Hepatocyte (in vitro differentiated cells): ENCODE measurements around the gene SPTSSA. TPM values are rescaled to one million over a fixed set of nuclear protein-coding genes. Genes with fewer than 3 reads are reported as not detected.

Source experiments
- DNase-seq: peaks from one replicate; pipeline ENCODE4 v3.0.0-alpha.2; 2016; ENCODE audit warnings: low spot score
- H2AFZ ChIP-seq: fragments of 200-600 bp; sonication (generic); 2 replicates; pipeline ENCODE4 v1.6.0; 2016; ENCODE audit warnings: antibody characterized with exemption, mild to moderate bottlenecking
- H3K27ac ChIP-seq: fragments of 200-600 bp; sonication (generic); 2 replicates; pipeline ENCODE4 v1.5.1; 2016; ENCODE audit warnings: mild to moderate bottlenecking
- H3K27me3 ChIP-seq: fragments of 200-600 bp; sonication (generic); 2 replicates; pipeline ENCODE4 v1.6.1; 2016
- H3K36me3 ChIP-seq: fragments of 200-600 bp; sonication (generic); replicated peaks from 2 replicates; pipeline ENCODE4 v1.5.1; 2016; ENCODE audit warnings: low read depth; ENCODE audit not compliant: insufficient read depth
- H3K4me1 ChIP-seq: fragments of 200-600 bp; sonication (generic); 2 replicates; pipeline ENCODE4 v1.5.1; 2016; ENCODE audit warnings: mild to moderate bottlenecking, moderate library complexity; ENCODE audit not compliant: insufficient read depth
- H3K4me2 ChIP-seq: fragments of 200-600 bp; sonication (generic); 2 replicates; pipeline ENCODE4 v1.6.0; 2016
- H3K4me3 ChIP-seq: fragments of 200-600 bp; sonication (generic); 2 replicates; pipeline ENCODE4 v1.5.1; 2016; ENCODE audit warnings: mild to moderate bottlenecking
- H3K79me2 ChIP-seq: fragments of 200-600 bp; sonication (generic); 2 replicates; pipeline ENCODE4 v1.6.0; 2017; ENCODE audit warnings: mild to moderate bottlenecking
- H3K9me2 ChIP-seq: fragments of 200-600 bp; sonication (generic); replicated peaks from 2 replicates; pipeline ENCODE4 v1.6.0; 2017; ENCODE audit warnings: mild to moderate bottlenecking; ENCODE audit not compliant: insufficient read depth
- H3K9me3 ChIP-seq: fragments of 200-600 bp; sonication (generic); 2 replicates; pipeline ENCODE4 v1.5.1; 2016; ENCODE audit warnings: low read depth, mild to moderate bottlenecking
- H4K20me1 ChIP-seq: fragments of 200-600 bp; sonication (generic); 2 replicates; pipeline ENCODE4 v1.6.0; 2016; ENCODE audit warnings: mild to moderate bottlenecking; ENCODE audit not compliant: insufficient read depth, poor library complexity, severe bottlenecking
- EZH2 ChIP-seq: fragments of 200-600 bp; sonication (generic); IDR thresholded peaks from 2 replicates; pipeline ENCODE4 v1.6.1; 2016; ENCODE audit warnings: antibody characterized with exemption, mild to moderate bottlenecking, borderline replicate concordance
- EZH2phosphoT487 ChIP-seq: fragments of 200-600 bp; sonication (generic); IDR thresholded peaks from one replicate; pipeline ENCODE4 v1.6.1; 2018; ENCODE audit warnings: antibody characterized with exemption, mild to moderate bottlenecking, low read depth, moderate library complexity; ENCODE audit not compliant: unreplicated experiment, severe bottlenecking
- WGBS: methylation state at CpG from one replicate; pipeline ENCODE4 v1.1.6; 2016; ENCODE audit warnings: low lambda C conversion rate; ENCODE audit errors: missing lambda C conversion rate; 5-methylcytosine and 5-hydroxymethylcytosine counted together
- polyA plus RNA-seq: library from polyadenylated mRNA; unstranded; fragments of >200 nt; fragmentation: Nextera tagmentation; extraction: Ambion mirVana; gene quantifications from 2 replicates; pipeline ENCODE4 v1.2.1, GENCODE V29; 2016
- total RNA-seq: library from RNA; depleted of rRNA; stranded (reverse); fragments of >200 nt; gene quantifications from 2 replicates; pipeline ENCODE4 v1.2.3, GENCODE V29; 2014
- TF ChIP-seq, protein P1 (sequence below): fragments of 200-600 bp; sonication (generic); IDR thresholded peaks from 2 replicates; pipeline ENCODE4 v1.5.1; 2016; ENCODE audit warnings: antibody characterized with exemption, mild to moderate bottlenecking; ENCODE audit not compliant: poor library complexity

The SPTSSA gene
- total and polyA plus RNA-seq, 2 experiments from 2014 or later = 33.4 to 42.8 TPM

DNA sequence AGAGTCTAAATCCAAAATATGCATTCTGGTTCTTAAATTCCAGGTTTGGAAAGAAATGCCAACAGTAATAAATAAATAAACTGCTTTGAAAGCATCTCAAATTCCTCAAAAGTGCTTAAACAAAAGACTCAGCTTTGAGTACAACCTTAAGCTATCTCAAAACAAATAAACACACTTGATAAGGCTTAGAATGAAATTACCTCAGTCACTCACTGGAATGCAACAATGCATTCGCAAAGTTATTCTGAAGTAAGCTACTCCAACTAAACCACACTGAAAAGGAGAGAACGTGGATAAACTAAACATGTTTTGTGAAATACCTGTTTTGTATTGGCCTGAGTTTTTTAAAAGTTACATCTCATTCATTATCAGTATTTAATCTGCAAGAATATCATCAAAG, 1.2 kb downstream of the SPTSSA start:
- TF ChIP-seq EZH2 (no peak), EZH2phosphoT487 (no peak)
- TF ChIP-seq, protein P1, sequence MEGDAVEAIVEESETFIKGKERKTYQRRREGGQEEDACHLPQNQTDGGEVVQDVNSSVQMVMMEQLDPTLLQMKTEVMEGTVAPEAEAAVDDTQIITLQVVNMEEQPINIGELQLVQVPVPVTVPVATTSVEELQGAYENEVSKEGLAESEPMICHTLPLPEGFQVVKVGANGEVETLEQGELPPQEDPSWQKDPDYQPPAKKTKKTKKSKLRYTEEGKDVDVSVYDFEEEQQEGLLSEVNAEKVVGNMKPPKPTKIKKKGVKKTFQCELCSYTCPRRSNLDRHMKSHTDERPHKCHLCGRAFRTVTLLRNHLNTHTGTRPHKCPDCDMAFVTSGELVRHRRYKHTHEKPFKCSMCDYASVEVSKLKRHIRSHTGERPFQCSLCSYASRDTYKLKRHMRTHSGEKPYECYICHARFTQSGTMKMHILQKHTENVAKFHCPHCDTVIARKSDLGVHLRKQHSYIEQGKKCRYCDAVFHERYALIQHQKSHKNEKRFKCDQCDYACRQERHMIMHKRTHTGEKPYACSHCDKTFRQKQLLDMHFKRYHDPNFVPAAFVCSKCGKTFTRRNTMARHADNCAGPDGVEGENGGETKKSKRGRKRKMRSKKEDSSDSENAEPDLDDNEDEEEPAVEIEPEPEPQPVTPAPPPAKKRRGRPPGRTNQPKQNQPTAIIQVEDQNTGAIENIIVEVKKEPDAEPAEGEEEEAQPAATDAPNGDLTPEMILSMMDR = no peak
- no peak for DNase-seq

DNA sequence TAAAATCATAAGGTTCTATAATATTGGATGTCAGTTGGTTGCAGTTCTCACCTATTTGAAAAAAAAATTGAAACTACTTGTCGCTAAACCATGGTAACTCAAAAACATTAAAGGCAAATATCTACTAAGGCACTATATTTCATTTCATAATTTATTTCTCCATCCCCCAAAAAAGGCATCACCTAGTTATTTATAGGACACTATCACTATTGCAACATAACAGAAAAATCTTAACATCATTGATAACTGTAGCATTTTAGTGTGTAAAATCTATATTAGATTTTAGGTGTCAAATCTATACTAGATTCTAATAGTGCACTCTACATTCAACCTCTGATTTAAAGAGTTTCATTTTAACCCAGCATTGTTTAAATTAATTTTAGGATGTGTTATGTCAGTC, 1.7 kb downstream of the SPTSSA start:
- H3K9me2 ChIP-seq = no peaks in the 10 kb centered on the region
- H3K4me1 ChIP-seq = peaks cover 17% of the 10 kb centered on the region
- no peak overlapping the region for H2AFZ ChIP-seq
- H3K27ac ChIP-seq = peak overlapping the region; percentile 98
- H3K27me3 ChIP-seq = no peaks in the 10 kb centered on the region
- H3K79me2 ChIP-seq = peaks cover 57% of the 10 kb centered on the region
- DNase-seq = no peak
- peaks cover 25% of the 10 kb centered on the region for H4K20me1 ChIP-seq
- H3K4me2 ChIP-seq = peak overlapping the region; percentile 84
- peak overlapping the region; percentile 35 for H3K4me3 ChIP-seq
- H3K9me3 ChIP-seq = no peaks in the 10 kb centered on the region
- WGBS = 88% methylated on average over 1 of the region's 1 CpG
- H3K36me3 ChIP-seq = no peaks in the 10 kb centered on the region
- TF ChIP-seq EZH2 (no peak), EZH2phosphoT487 (no peak)
- TF ChIP-seq, protein P1 = no peak

More for the DNA sequence above, 1.2 kb downstream of the SPTSSA start:
- Histone ChIP-seq H3K79me2 (peaks cover 52% of the 10 kb centered on the region), H3K27me3 (no peaks in the 10 kb centered on the region), H3K9me3 (no peaks in the 10 kb centered on the region), H3K36me3 (no peaks in the 10 kb centered on the region), H3K27ac (peak overlapping the region; percentile 98), H4K20me1 (peaks cover 25% of the 10 kb centered on the region), H3K4me1 (peaks cover 17% of the 10 kb centered on the region), H2AFZ (no peak overlapping the region), H3K4me2 (peak overlapping the region; percentile 84), H3K9me2 (no peaks in the 10 kb centered on the region), H3K4me3 (peak overlapping the region; percentile 35)
- 4% methylated on average over 2 of the region's 2 CpGs for WGBS

DNA sequence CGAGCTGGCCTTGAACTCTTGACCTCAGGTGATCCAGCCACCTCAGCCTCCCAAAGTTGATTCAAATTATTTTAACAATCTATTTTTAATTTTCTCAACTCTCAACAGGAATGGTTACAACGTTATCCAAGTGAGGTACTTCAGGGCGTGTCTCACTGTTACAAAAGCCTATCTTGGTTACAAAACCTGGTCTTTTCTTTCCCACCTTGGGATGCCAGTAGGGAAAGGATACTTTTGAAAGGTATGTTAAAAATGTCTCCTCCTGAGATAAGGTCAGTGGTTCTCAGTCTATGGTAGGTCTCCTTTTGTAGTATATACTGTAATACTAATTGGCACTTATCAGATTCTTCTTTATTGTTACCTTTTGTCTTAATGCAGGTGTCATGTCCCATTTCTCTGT, 4.9 kb downstream of the SPTSSA start:
- 88% methylated on average over 3 of the region's 3 CpGs for WGBS
- TF ChIP-seq, protein P1 = no peak
- no peak for TF ChIP-seq EZH2phosphoT487
- no peak for TF ChIP-seq EZH2
- no peak for DNase-seq
- Histone ChIP-seq H4K20me1 (peaks cover 35% of the 10 kb centered on the region), H3K4me2 (no peak overlapping the region), H3K4me3 (no peak overlapping the region), H3K9me2 (no peaks in the 10 kb centered on the region), H3K4me1 (peaks cover 14% of the 10 kb centered on the region), H2AFZ (no peak overlapping the region), H3K27me3 (no peaks in the 10 kb centered on the region), H3K9me3 (no peaks in the 10 kb centered on the region), H3K36me3 (no peaks in the 10 kb centered on the region), H3K79me2 (peaks cover 88% of the 10 kb centered on the region), H3K27ac (no peak overlapping the region)

DNA sequence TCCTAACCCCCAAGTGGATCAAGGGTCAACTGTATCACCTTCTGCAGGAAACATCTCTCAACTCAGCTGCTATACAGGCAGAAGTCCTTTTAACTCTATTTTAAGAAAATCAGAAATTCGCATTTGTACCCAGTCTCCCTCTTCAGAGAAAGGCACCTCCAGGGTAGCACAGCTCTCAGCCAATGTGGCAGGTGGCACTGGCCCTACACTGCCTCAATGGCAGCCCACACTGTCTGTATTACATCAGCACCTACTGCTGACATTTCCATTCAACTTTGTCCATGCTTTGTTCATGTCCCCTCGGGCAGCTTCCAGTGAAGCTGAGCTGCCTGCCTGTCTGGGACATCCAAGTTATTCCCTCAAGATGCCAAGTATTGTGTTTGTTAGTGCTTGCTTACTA, 8.8 kb downstream of the SPTSSA start:
- Histone ChIP-seq H3K27me3 (no peaks in the 10 kb centered on the region), H3K4me2 (no peak overlapping the region), H3K9me2 (no peaks in the 10 kb centered on the region), H3K36me3 (no peaks in the 10 kb centered on the region), H3K79me2 (peaks cover 92% of the 10 kb centered on the region), H3K4me3 (no peak overlapping the region), H3K27ac (no peak overlapping the region), H4K20me1 (peaks cover 13% of the 10 kb centered on the region), H3K9me3 (no peaks in the 10 kb centered on the region), H2AFZ (no peak overlapping the region), H3K4me1 (peaks cover 6% of the 10 kb centered on the region)
- no peak for DNase-seq
- 73% methylated on average over 2 of the region's 2 CpGs for WGBS
- TF ChIP-seq EZH2phosphoT487 = no peak
- TF ChIP-seq, protein P1 = no peak
- no peak for TF ChIP-seq EZH2
